IgD-negative memory B cell (primary cell): Measurements from ENCODE around the gene LRRC34. TPM values are rescaled to one million over a fixed set of nuclear protein-coding genes. Genes with fewer than 3 reads are reported as not detected.
A peak's percentile ranks its signal among the peaks of the same experiment; 100 is the strongest.

ENCODE experiments used
- H3K27ac Mint-ChIP-seq, 3 donors: one replicate each; pipeline ENCODE4 v1.8.0; 2020 to 2022; ENCODE audit warnings: mild to moderate bottlenecking in 3 of 3, mixed read lengths in 3 of 3, moderate library complexity in 1 of 3
- H3K27me3 Mint-ChIP-seq: one replicate; pipeline ENCODE4 v1.8.0; 2021; ENCODE audit warnings: mixed read lengths
- H3K36me3 Mint-ChIP-seq: one replicate; pipeline ENCODE4 v1.8.0; 2020; ENCODE audit warnings: mild to moderate bottlenecking, mixed read lengths
- H3K4me1 Mint-ChIP-seq, 3 donors: one replicate each; pipeline ENCODE4 v1.8.0; 2020 to 2022; ENCODE audit warnings: mixed read lengths in 3 of 3, mild to moderate bottlenecking in 1 of 3
- H3K4me3 Mint-ChIP-seq, 4 donors: one replicate each; pipeline ENCODE4 v1.8.0; 2020 to 2022; ENCODE audit warnings: mild to moderate bottlenecking in 4 of 4, mixed read lengths in 4 of 4, moderate library complexity in 3 of 4
- H3K9me3 Mint-ChIP-seq, 3 donors: one replicate each; pipeline ENCODE4 v1.8.0; 2020 to 2021; ENCODE audit warnings: mixed read lengths in 3 of 3, mild to moderate bottlenecking in 1 of 3
- polyA plus RNA-seq: library from polyadenylated mRNA; unstranded; fragments of 300-500 nt; fragmentation: Illumina TruSeq; gene quantifications from one replicate; pipeline ENCODE4 v1.2.3, GENCODE V29; 2021

LRRC34 gene
- polyA plus RNA-seq, 1 donor from 2014 or later = 0.60 TPM

DNA sequence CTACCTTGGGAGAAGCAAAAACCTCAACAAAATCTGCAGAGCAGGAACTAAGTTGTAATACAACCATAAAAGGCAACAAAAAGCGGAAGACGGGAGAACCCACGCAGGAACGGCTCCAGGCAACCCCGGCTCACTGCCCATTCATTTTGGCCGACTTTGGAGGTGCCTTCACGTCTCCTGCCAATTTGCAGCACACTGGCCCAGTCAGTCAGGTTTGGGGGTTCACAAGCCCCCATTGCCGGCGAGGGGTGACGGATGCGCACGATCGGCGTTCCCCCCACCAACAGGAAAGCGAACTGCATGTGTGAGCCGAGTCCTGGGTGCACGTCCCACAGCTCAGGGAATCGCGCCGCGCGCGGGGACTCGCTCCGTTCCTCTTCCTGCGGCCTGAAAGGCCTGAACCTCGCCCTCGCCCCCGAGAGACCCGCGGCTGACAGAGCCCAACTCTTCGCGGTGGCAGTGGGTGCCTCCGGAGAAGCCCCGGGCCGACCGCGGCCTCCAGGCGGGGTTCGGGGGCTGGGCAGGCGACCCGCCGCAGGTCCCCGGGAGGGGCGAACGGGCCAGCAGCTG is 48.3 kb downstream of the LRRC34 start:
- peaks cover 3% of the 10 kb centered on the region for H3K36me3 Mint-ChIP-seq
- peak overlapping the region; percentile 91 to 98 (median 94) for H3K27ac Mint-ChIP-seq
- peaks cover 12 to 18% (median 13%) of the 10 kb centered on the region in 3 donors for H3K4me1 Mint-ChIP-seq
- H3K9me3 Mint-ChIP-seq = peaks cover 0 to 5% (median 0%) of the 10 kb centered on the region in 3 donors
- no peaks in the 10 kb centered on the region for H3K27me3 Mint-ChIP-seq
- peak overlapping the region; percentile 95 to 99 (median 99) for H3K4me3 Mint-ChIP-seq

- peaks cover 3% of the 10 kb centered on the region for H3K36me3 Mint-ChIP-seq
- peaks cover 13 to 20% (median 14%) of the 10 kb centered on the region in 3 donors for H3K4me1 Mint-ChIP-seq
- no peaks in the 10 kb centered on the region for H3K27me3 Mint-ChIP-seq
- no peak overlapping the region for H3K27ac Mint-ChIP-seq
- H3K9me3 Mint-ChIP-seq = no peaks in the 10 kb centered on the region
- no peak overlapping the region for H3K4me3 Mint-ChIP-seq
Observed at GRCh38 chr3:169760479-169760878, 52.2 kb downstream of the LRRC34 start.

- no peaks in the 10 kb centered on the region for H3K9me3 Mint-ChIP-seq
- no peaks in the 10 kb centered on the region for H3K27me3 Mint-ChIP-seq
- H3K36me3 Mint-ChIP-seq = no peaks in the 10 kb centered on the region
- no peak overlapping the region for H3K4me3 Mint-ChIP-seq
- peaks cover 9 to 14% (median 11%) of the 10 kb centered on the region in 3 donors for H3K4me1 Mint-ChIP-seq
- H3K27ac Mint-ChIP-seq = peak overlapping the region in 1 of 3 donors; percentile 31
Observed at GRCh38 chr3:169759256-169759655, 53.4 kb downstream of the LRRC34 start.

- H3K27me3 Mint-ChIP-seq = peaks cover 1% of the 10 kb centered on the region
- H3K27ac Mint-ChIP-seq = no peak overlapping the region
- peaks cover 6 to 10% (median 8%) of the 10 kb centered on the region in 3 donors for H3K4me1 Mint-ChIP-seq
- no peaks in the 10 kb centered on the region for H3K9me3 Mint-ChIP-seq
- H3K4me3 Mint-ChIP-seq = no peak overlapping the region
- H3K36me3 Mint-ChIP-seq = no peaks in the 10 kb centered on the region
Observed at GRCh38 chr3:169758359-169758994, 54.2 kb downstream of the LRRC34 start.

- Mint-ChIP-seq H3K27me3 (peaks cover 10% of the 10 kb centered on the region), H3K27ac (no peak overlapping the region), H3K36me3 (no peaks in the 10 kb centered on the region), H3K4me1 (peaks cover 8 to 13% (median 11%) of the 10 kb centered on the region in 3 donors), H3K4me3 (no peak overlapping the region), H3K9me3 (no peaks in the 10 kb centered on the region)
Observed at GRCh38 chr3:169755488-169755887, 57.2 kb downstream of the LRRC34 start.

DNA sequence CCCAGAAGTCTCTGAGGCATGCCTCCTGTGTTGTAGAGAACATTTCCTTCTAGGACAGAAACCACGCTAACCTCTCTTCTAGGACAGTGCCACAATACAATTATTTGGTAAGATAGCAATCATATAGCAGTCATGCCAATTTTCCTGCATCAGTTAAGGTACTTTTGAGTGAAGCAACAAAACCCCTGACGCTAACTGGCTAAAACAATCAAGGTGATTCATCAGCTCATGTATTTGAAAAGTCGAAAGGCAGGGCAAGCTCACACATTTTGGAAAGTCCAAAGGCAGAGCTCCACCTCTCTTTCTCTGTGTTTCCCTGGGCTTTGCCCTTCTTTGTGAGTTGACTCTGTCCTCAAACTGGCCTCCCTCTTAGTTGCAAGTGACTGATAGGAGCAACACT is 58.0 kb downstream of the LRRC34 start:
- Mint-ChIP-seq H3K27ac (no peak overlapping the region), H3K4me3 (no peak overlapping the region), H3K36me3 (no peaks in the 10 kb centered on the region), H3K27me3 (peaks cover 11% of the 10 kb centered on the region), H3K4me1 (peaks cover 10 to 14% (median 12%) of the 10 kb centered on the region in 3 donors), H3K9me3 (no peaks in the 10 kb centered on the region)

DNA sequence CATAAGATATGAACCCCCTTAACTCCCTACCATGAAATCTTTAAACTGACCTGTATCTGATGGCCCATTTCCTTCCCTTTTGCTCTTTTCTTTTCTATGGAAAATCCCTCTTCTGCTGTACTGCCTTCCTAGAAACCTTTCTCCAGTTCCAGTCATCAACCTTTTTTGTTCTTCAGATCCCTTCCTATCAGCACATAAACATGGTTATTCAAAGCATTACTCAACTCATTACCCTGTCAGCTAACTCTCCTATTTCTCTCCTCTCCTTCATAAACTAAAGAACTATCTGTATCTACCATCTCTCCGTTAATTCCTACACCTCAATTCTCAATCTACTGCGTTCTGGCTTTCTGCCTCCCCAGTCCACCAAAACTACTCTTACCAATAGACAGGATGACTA is 60.8 kb downstream of the LRRC34 start:
- Mint-ChIP-seq H3K9me3 (no peaks in the 10 kb centered on the region), H3K4me3 (no peak overlapping the region), H3K36me3 (no peaks in the 10 kb centered on the region), H3K27me3 (peaks cover 21% of the 10 kb centered on the region), H3K4me1 (peaks cover 6 to 10% (median 6%) of the 10 kb centered on the region in 3 donors), H3K27ac (no peak overlapping the region)

DNA sequence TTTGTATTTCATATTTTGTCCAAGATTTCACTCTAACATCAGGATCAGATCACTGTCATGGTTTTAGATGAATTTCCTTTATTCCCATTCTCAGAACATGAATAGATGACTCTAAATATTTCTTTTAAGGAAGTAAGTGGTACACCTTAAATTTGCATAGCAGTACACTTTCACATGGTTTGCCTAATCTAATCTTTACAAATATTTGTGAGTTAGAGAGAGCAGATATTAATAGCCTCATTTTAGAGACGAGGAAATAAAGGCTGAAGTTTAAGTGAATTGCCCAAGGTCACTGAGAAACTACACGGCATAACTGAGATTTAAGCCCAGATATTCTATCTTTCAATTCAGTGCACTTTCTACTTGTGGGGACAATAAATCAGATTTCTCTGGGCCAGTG is 62.0 kb downstream of the LRRC34 start:
- peak overlapping the region in 1 of 4 donors; percentile 5 for H3K4me3 Mint-ChIP-seq
- no peak overlapping the region for H3K27ac Mint-ChIP-seq
- no peaks in the 10 kb centered on the region for H3K36me3 Mint-ChIP-seq
- peaks cover 21% of the 10 kb centered on the region for H3K27me3 Mint-ChIP-seq
- peaks cover 6 to 10% (median 6%) of the 10 kb centered on the region in 3 donors for H3K4me1 Mint-ChIP-seq
- H3K9me3 Mint-ChIP-seq = no peaks in the 10 kb centered on the region

- H3K27me3 Mint-ChIP-seq = peaks cover 20% of the 10 kb centered on the region
- H3K4me1 Mint-ChIP-seq = peaks cover 6 to 10% (median 6%) of the 10 kb centered on the region in 3 donors
- no peak overlapping the region for H3K27ac Mint-ChIP-seq
- no peaks in the 10 kb centered on the region for H3K36me3 Mint-ChIP-seq
- no peaks in the 10 kb centered on the region for H3K9me3 Mint-ChIP-seq
- no peak overlapping the region for H3K4me3 Mint-ChIP-seq
Observed at GRCh38 chr3:169748670-169749069, 64.0 kb downstream of the LRRC34 start.

- no peak overlapping the region for H3K4me3 Mint-ChIP-seq
- no peaks in the 10 kb centered on the region for H3K36me3 Mint-ChIP-seq
- no peak overlapping the region for H3K27ac Mint-ChIP-seq
- H3K27me3 Mint-ChIP-seq = peaks cover 18% of the 10 kb centered on the region
- peaks cover 6 to 8% (median 6%) of the 10 kb centered on the region in 3 donors for H3K4me1 Mint-ChIP-seq
- no peaks in the 10 kb centered on the region for H3K9me3 Mint-ChIP-seq
Observed at GRCh38 chr3:169746924-169747323, 65.8 kb downstream of the LRRC34 start.

DNA sequence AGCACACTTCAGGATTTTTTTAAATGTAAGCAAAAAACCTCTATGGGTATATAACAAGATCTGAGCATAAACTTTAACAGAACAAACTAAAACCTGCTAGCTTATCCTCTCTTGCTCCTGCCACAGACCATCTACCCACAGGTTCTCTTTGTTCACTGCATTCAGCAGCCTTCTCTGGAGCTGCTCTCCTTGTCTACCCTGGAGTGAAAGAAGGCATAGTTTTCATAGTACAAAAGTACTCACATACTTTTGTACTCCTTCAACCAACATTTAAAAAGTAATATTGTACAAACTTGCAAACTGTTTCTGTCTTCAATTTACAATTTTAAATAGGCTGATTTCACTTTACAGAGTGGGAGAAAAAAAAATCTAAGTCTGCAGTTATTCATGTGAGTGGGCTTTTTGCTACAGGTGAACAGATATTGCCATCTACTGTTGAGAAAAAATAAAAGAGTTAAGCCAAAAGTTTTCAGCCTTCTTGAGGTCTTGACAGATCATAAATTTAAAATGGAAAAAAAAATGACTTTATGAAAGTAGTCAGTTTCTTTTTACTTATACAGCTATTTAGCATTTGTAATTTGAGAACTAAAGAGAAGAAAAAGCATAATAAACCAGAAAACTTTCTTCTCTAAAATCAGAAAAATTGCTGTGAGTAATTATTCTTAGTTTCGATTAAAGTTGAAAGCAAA is 68.2 kb downstream of the LRRC34 start:
- H3K9me3 Mint-ChIP-seq = no peaks in the 10 kb centered on the region
- H3K4me1 Mint-ChIP-seq = no peaks in the 10 kb centered on the region
- peaks cover 13% of the 10 kb centered on the region for H3K27me3 Mint-ChIP-seq
- no peak overlapping the region for H3K27ac Mint-ChIP-seq
- no peak overlapping the region for H3K4me3 Mint-ChIP-seq
- H3K36me3 Mint-ChIP-seq = no peaks in the 10 kb centered on the region

Other genes with a start within 250 kb of the LRRC34 start
- not detected for gene MECOM, start 149.2 kb downstream of the LRRC34 start, polyA plus RNA-seq
- 0.78 TPM for gene TERC, start 47.8 kb downstream of the LRRC34 start, polyA plus RNA-seq
- 0.20 TPM for gene ACTRT3, start 43.3 kb downstream of the LRRC34 start, polyA plus RNA-seq
- 15.2 TPM for gene MYNN, start 39.5 kb downstream of the LRRC34 start, polyA plus RNA-seq
- not detected for gene LRRIQ4, start within 50 bp of the LRRC34 start, polyA plus RNA-seq
- gene LRRC31, start 57.0 kb upstream of the LRRC34 start, polyA plus RNA-seq = not detected
- gene SAMD7, start 98.7 kb upstream of the LRRC34 start, polyA plus RNA-seq = not detected
- gene SEC62, start 153.9 kb upstream of the LRRC34 start, polyA plus RNA-seq = 273 TPM
- 40.9 TPM for gene GPR160, start 225.1 kb upstream of the LRRC34 start, polyA plus RNA-seq